GM12878 (cell line): ENCODE measurements around the gene EXO5. TPM values are rescaled to one million over a fixed set of nuclear protein-coding genes. Genes with fewer than 3 reads are reported as not detected.

ENCODE experiments used
- ATAC-seq: fragments of 200-7000 bp; cut with Tn5 transposase; 3 replicates; pipeline ENCODE4 v1.9.1; 2020; ENCODE audit warnings: mild to moderate bottlenecking, moderate library complexity
- BruUV-seq: library from RNA; stranded (reverse); fragments of 400-500 nt; replicated peaks from 2 replicates; lab custom pipeline; 2021; lab: Mats Ljungman, UMichigan
- CTCF ChIA-PET: fragments of 300-600 bp; sonication (Branson Sonifier 250); formaldehyde crosslinking; extraction: SDS; loops from one replicate; lab custom pipeline; 2021; ENCODE audit warnings: inconsistent platforms; lab: Yijun Ruan, JAX
- POLR2A ChIA-PET: fragments of 350-600 bp; formaldehyde crosslinking; extraction: SDS; loops from one replicate; lab custom pipeline; 2021; ENCODE audit warnings: inconsistent platforms; lab: Charles Lee
- RAD21 ChIA-PET: fragments of 300-600 bp; sonication (Branson Sonifier 250); formaldehyde crosslinking; loops from one replicate; lab custom pipeline; 2023; ENCODE audit warnings: antibody characterized with exemption; ENCODE audit not compliant: unreplicated experiment; lab: Charles Lee
- SMC1A ChIA-PET: fragments of 300-600 bp; sonication (Branson Sonifier 250); formaldehyde crosslinking; loops from one replicate; lab custom pipeline; 2023; ENCODE audit not compliant: unreplicated experiment, uncharacterized antibody; lab: Charles Lee
- DNase-seq: peaks from one replicate; pipeline ENCODE4 v3.0.0-alpha.2; 2011; ENCODE audit warnings: low read depth, low spot score
- FAIRE-seq: peaks from 3 replicates; lab custom pipeline; 2011; peaks lifted over from hg19 to GRCh38; lab: Jason Lieb, UNC
- H2AFZ ChIP-seq: 2 replicates; pipeline ENCODE4 v1.6.0; 2011; ENCODE audit warnings: low read depth, low read length, control low read depth; ENCODE audit not compliant: control insufficient read depth
- H3K27ac ChIP-seq: 2 replicates; pipeline ENCODE4 v1.5.1; 2011; ENCODE audit warnings: control low read depth; ENCODE audit not compliant: control insufficient read depth, insufficient read depth
- H3K27me3 ChIP-seq, 2 experiments: replicated peaks in 1 of 2; 2 replicates each; pipeline versions ENCODE4 v1.6.0 to v1.6.1; 2011; ENCODE audit warnings: low read length in 1 of 2; ENCODE audit not compliant: control insufficient read depth in 2 of 2, insufficient read depth in 2 of 2
- H3K36me3 ChIP-seq, 2 experiments: 2 replicates each; pipeline ENCODE4 v1.5.1; 2011; ENCODE audit warnings: low read length in 1 of 2; ENCODE audit not compliant: control insufficient read depth in 2 of 2, insufficient read depth in 2 of 2
- H3K4me1 ChIP-seq: 2 replicates; pipeline ENCODE4 v1.6.1; 2011; ENCODE audit warnings: mild to moderate bottlenecking, low read length, moderate library complexity, mixed read lengths; ENCODE audit not compliant: control insufficient read depth, insufficient read depth
- H3K4me2 ChIP-seq: 2 replicates; pipeline ENCODE4 v1.6.0; 2011; ENCODE audit warnings: control low read depth; ENCODE audit not compliant: control insufficient read depth, insufficient read depth
- H3K4me3 ChIP-seq: fragments of 200-600 bp; sonication (generic); 2 replicates; pipeline ENCODE4 v1.5.1; 2016
- H3K79me2 ChIP-seq: 2 replicates; pipeline ENCODE4 v1.6.0; 2011; ENCODE audit warnings: low read length; ENCODE audit not compliant: control insufficient read depth, insufficient read depth
- H3K9ac ChIP-seq: 2 replicates; pipeline ENCODE4 v1.8.0; 2011; ENCODE audit warnings: low read length, control low read depth, mixed read lengths; ENCODE audit not compliant: control insufficient read depth, insufficient read depth
- H3K9me3 ChIP-seq: replicated peaks from 3 replicates; pipeline ENCODE4 v1.5.1; 2011; ENCODE audit warnings: mild to moderate bottlenecking, low read length; ENCODE audit not compliant: control insufficient read depth, insufficient read depth
- H4K20me1 ChIP-seq: 2 replicates; pipeline ENCODE4 v1.6.0; 2011; ENCODE audit not compliant: control insufficient read depth, insufficient read depth
- CREM ChIP-seq: IDR thresholded peaks from 2 replicates; pipeline ENCODE4 v1.6.1; 2014; ENCODE audit warnings: antibody characterized with exemption, low read depth
- RAD21 ChIP-seq: IDR thresholded peaks from 2 replicates; pipeline ENCODE4 v1.6.1; 2011; ENCODE audit warnings: mild to moderate bottlenecking, low read depth, low read length, moderate library complexity; ENCODE audit not compliant: insufficient read depth
- RUNX3 ChIP-seq: IDR thresholded peaks from 2 replicates; pipeline ENCODE4 v1.6.1; 2012; ENCODE audit warnings: low read length, inconsistent platforms
- SMAD5 ChIP-seq: IDR thresholded peaks from 2 replicates; pipeline ENCODE4 v1.6.1; 2016; ENCODE audit warnings: antibody characterized with exemption, low read depth
- SMC3 ChIP-seq: IDR thresholded peaks from 2 replicates; pipeline ENCODE4 v1.6.1; 2011; ENCODE audit warnings: low read length, improper control_type of control experiment, borderline replicate concordance
- in situ Hi-C: fragments of 300-500 bp; cut with MboI; formaldehyde crosslinking; loops from 9 replicates; pipeline ENCODE4 v1.14.3; 2018; ENCODE audit warnings: mixed read lengths
- intact Hi-C: fragments of 100-400 bp; cut with micrococcal nuclease; formaldehyde crosslinking; loops from one replicate; pipeline ENCODE4 v1.14.2; 2022; ENCODE audit not compliant: unreplicated experiment
- polyA plus RNA-seq, 11 experiments: library from polyadenylated mRNA; depleted of rRNA in 4 of 11; unstranded in 6 of 11; stranded (reverse) in 5 of 11; fragments of >200 nt; fragmentation: Nextera tagmentation in 4 of 11; fragmentation: Illumina TruSeq in 1 of 11; extraction: Ambion mirVana in 4 of 11; extraction: Trizol in 1 of 11; gene quantifications; 1 replicate in 1 of 11; 2 replicates in 10 of 11; pipeline versions ENCODE4 v1.2.1 to v1.2.3, GENCODE V29; 2011 to 2016; ENCODE audit warnings: inconsistent platforms in 2 of 11, missing spikeins in 2 of 11, low read depth in 1 of 11
- total RNA-seq, 4 experiments: library from RNA; depleted of rRNA in 3 of 4; stranded (reverse); fragments of >200 nt in 3 of 4; fragmentation: Illumina TruSeq in 1 of 4; extraction: Trizol in 1 of 4; gene quantifications; 2 replicates each; pipeline versions ENCODE4 v1.2.1 to v1.2.3, GENCODE V29; 2013 to 2021
- TF ChIP-seq, protein P1 (sequence below): IDR thresholded peaks from 2 replicates; pipeline ENCODE4 v1.6.1; 2011; ENCODE audit warnings: mild to moderate bottlenecking, low read depth, low read length, moderate library complexity; ENCODE audit not compliant: insufficient replicate concordance
- TF ChIP-seq, protein P2 (sequence below), 3 experiments: IDR thresholded peaks in 2 of 3; conservative IDR thresholded peaks in 1 of 3; 2 replicates each; pipeline ENCODE4 v1.5.1; 2011; ENCODE audit warnings: low read depth in 3 of 3, low read length in 3 of 3, mild to moderate bottlenecking in 3 of 3, control low read depth in 2 of 3, moderate library complexity in 2 of 3, inconsistent platforms in 1 of 3, mixed read lengths in 1 of 3; ENCODE audit not compliant: control insufficient read depth in 2 of 3, insufficient read depth in 1 of 3; ENCODE audit errors: extremely low read depth in 1 of 3

EXO5 gene
- total and polyA plus RNA-seq, 10 of the 15 experiments (the other 5 are each of a cell fraction or from before 2014, with no cell fraction given): 2.1 to 10.1 (median 8.5) TPM

DNA sequence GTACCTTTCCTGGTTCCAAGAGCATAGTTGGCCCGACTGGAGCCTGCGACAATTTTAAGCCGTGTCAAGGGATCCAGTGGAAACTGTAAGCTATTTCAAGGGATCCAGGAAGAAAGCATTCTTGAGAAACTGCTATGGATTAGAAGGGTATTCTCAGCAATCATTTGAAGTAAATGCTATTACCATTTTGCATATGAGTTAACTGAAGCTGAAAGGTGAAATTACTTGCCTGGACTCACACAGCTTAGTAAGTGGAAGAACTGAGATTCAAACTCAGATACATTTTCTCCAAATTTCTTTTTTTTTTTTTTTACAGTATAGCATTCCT, 23.5 kb downstream of the EXO5 start (continued):
- TF ChIP-seq CREM: no peak
- no peak for TF ChIP-seq SMAD5

GRCh38 chr1:40532844-40533424, 24.4 kb downstream of the EXO5 start:
- FAIRE-seq (peak; percentile 77), DNase-seq (peak; percentile 45), ATAC-seq (peak; percentile 80)
- intact Hi-C loops (loop anchor here (2.0 to 5.0 kb wide), 2 partner anchors 318 to 419 kb away; no protein-coding TSS in a partner anchor), in situ Hi-C loops (no loop called here)
- H3K4me3 ChIP-seq: peak overlapping the region; percentile 71; the same call in 1 of the 2 replicates
- TF ChIP-seq RUNX3: peak; percentile 34; the same call in 1 of the 2 replicates
- peak; percentile 63 for TF ChIP-seq SMC3
- TF ChIP-seq, protein P1, sequence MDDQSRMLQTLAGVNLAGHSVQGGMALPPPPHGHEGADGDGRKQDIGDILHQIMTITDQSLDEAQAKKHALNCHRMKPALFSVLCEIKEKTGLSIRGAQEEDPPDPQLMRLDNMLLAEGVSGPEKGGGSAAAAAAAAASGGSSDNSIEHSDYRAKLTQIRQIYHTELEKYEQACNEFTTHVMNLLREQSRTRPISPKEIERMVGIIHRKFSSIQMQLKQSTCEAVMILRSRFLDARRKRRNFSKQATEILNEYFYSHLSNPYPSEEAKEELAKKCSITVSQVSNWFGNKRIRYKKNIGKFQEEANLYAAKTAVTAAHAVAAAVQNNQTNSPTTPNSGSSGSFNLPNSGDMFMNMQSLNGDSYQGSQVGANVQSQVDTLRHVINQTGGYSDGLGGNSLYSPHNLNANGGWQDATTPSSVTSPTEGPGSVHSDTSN: no peak
- TF ChIP-seq, protein P2, sequence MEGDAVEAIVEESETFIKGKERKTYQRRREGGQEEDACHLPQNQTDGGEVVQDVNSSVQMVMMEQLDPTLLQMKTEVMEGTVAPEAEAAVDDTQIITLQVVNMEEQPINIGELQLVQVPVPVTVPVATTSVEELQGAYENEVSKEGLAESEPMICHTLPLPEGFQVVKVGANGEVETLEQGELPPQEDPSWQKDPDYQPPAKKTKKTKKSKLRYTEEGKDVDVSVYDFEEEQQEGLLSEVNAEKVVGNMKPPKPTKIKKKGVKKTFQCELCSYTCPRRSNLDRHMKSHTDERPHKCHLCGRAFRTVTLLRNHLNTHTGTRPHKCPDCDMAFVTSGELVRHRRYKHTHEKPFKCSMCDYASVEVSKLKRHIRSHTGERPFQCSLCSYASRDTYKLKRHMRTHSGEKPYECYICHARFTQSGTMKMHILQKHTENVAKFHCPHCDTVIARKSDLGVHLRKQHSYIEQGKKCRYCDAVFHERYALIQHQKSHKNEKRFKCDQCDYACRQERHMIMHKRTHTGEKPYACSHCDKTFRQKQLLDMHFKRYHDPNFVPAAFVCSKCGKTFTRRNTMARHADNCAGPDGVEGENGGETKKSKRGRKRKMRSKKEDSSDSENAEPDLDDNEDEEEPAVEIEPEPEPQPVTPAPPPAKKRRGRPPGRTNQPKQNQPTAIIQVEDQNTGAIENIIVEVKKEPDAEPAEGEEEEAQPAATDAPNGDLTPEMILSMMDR (IDR thresholded peaks at IDR 0.05 in 2 of 3, conservative IDR thresholded peaks at IDR 0.05 in 1 of 3; ENCODE audit: control insufficient read depth in 2 of 3, extremely low read depth in 1 of 3, insufficient read depth in 1 of 3, low read depth in 3 of 3, low read length in 3 of 3): peak; percentile 65 to 75 (median 74)
- TF ChIP-seq RAD21: peak; percentile 52
- no peaks in the 10 kb centered on the region for H3K36me3 ChIP-seq
- no peaks in the 10 kb centered on the region; the same call in 2 of the 3 replicates for H3K9me3 ChIP-seq
- ChIA-PET POLR2A (interaction anchor here (1.0 to 1.6 kb wide), 3 partner anchors 82 to 371 kb away, joined by 3 to 4 read pairs (median 3); partner anchors contain the start of genes NFYC and ZFP69B), SMC1A (interaction anchor here (0.6 to 2.3 kb wide), 31 partner anchors 8 to 564 kb away, joined by 3 to 9 read pairs (median 4); partner anchors contain the start of genes EXO5, SMAP2 and ZFP69B), CTCF (interaction anchor here (0.5 to 3.4 kb wide), 61 partner anchors 10 to 1162 kb away, joined by 3 to 38 read pairs (median 6); partner anchors contain the start of genes EXO5, NFYC, ZFP69 and ZFP69B), RAD21 (interaction anchor here (0.6 to 2.1 kb wide), 12 partner anchors 24 to 418 kb away, joined by 3 to 10 read pairs (median 5); partner anchors contain the start of genes EXO5, NFYC and ZFP69B)
- H4K20me1 ChIP-seq: no peaks in the 10 kb centered on the region
- no peaks in the 10 kb centered on the region for H3K27me3 ChIP-seq
- H3K27ac ChIP-seq: no peak overlapping the region
- peaks cover 6% of the 10 kb centered on the region for H3K4me1 ChIP-seq
- BruUV-seq: no TSS peak
- H2AFZ ChIP-seq: no peak overlapping the region
- H3K9ac ChIP-seq: no peak overlapping the region; the same call in 1 of the 2 replicates
- peak overlapping the region; percentile 99 for H3K4me2 ChIP-seq
- H3K79me2 ChIP-seq: peaks cover 3% of the 10 kb centered on the region
